ENCODE data around the gene ARMH4.

The ARMH4 gene

GRCh38 chr14:57976701-57977100 is 175.3 kb downstream of the ARMH4 start:
- TF ChIP-seq, protein P1, sequence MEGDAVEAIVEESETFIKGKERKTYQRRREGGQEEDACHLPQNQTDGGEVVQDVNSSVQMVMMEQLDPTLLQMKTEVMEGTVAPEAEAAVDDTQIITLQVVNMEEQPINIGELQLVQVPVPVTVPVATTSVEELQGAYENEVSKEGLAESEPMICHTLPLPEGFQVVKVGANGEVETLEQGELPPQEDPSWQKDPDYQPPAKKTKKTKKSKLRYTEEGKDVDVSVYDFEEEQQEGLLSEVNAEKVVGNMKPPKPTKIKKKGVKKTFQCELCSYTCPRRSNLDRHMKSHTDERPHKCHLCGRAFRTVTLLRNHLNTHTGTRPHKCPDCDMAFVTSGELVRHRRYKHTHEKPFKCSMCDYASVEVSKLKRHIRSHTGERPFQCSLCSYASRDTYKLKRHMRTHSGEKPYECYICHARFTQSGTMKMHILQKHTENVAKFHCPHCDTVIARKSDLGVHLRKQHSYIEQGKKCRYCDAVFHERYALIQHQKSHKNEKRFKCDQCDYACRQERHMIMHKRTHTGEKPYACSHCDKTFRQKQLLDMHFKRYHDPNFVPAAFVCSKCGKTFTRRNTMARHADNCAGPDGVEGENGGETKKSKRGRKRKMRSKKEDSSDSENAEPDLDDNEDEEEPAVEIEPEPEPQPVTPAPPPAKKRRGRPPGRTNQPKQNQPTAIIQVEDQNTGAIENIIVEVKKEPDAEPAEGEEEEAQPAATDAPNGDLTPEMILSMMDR (IDR thresholded peaks at IDR 0.05; ENCODE audit: low read length, missing control alignments): no peak
- no peak overlapping the region for H3K4me3 ChIP-seq (replicated peaks; ENCODE audit: low read depth, low read length)
- no peak for DNase-seq (ENCODE audit: low read depth)

GRCh38 chr14:57974896-57975295 is 177.1 kb downstream of the ARMH4 start:
- H3K4me3 ChIP-seq (replicated peaks; ENCODE audit: low read depth, low read length): no peak overlapping the region
- TF ChIP-seq, protein P1 (IDR thresholded peaks at IDR 0.05; ENCODE audit: low read length, missing control alignments): no peak
- DNase-seq (ENCODE audit: low read depth): no peak

GRCh38 chr14:57970594-57970993 is 181.4 kb downstream of the ARMH4 start:
- DNase-seq (ENCODE audit: low read depth): no peak
- TF ChIP-seq, protein P1 (IDR thresholded peaks at IDR 0.05; ENCODE audit: low read length, missing control alignments): no peak
- no peak overlapping the region for H3K4me3 ChIP-seq (replicated peaks; ENCODE audit: low read depth, low read length)

DNA sequence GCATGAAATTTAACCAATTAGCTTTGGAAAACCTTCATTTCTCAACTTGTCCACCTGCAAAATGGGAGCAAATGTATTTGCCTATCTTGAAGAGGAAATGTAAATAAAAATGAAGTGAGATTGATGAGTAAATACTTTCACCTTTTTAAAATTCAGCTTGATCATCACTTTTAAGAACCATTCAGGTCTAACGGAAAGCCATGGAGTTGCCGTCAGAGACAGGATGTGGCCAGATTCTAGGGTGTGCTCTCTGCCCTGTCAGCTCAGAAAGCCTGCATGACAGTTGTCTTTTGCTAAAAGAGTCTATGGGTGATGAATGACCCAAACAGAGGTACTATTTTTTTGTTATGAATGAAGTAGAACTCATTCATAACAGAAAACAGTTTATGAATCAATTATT is 181.8 kb downstream of the ARMH4 start:
- no peak for DNase-seq (ENCODE audit: low read depth)
- TF ChIP-seq, protein P1 (IDR thresholded peaks at IDR 0.05; ENCODE audit: low read length, missing control alignments): no peak
- no peak overlapping the region for H3K4me3 ChIP-seq (replicated peaks; ENCODE audit: low read depth, low read length)

GRCh38 chr14:57963071-57963470 is 188.9 kb downstream of the ARMH4 start:
- TF ChIP-seq, protein P1 (IDR thresholded peaks at IDR 0.05; ENCODE audit: low read length, missing control alignments): no peak
- H3K4me3 ChIP-seq (replicated peaks; ENCODE audit: low read depth, low read length): no peak overlapping the region
- DNase-seq (ENCODE audit: low read depth): no peak

GRCh38 chr14:57962325-57963035 is 189.5 kb downstream of the ARMH4 start:
- no peak for DNase-seq (ENCODE audit: low read depth)
- TF ChIP-seq, protein P1 (IDR thresholded peaks at IDR 0.05; ENCODE audit: low read length, missing control alignments): no peak
- H3K4me3 ChIP-seq (replicated peaks; ENCODE audit: low read depth, low read length): no peak overlapping the region

DNA sequence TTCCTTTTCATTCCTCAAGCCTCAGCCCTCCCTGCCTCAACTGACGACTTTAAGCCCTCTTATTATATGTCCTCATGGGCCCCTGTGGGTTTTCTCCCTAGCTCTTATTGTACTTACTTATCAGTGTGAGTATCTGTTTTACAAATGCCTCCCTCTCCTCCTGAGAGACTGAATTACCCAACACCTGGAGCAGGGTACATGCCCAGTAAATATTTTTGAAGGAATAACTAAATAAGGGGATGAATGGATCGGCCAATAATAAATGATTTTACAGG is 190.3 kb downstream of the ARMH4 start:
- no peak overlapping the region for H3K4me3 ChIP-seq (replicated peaks; ENCODE audit: low read depth, low read length)
- TF ChIP-seq, protein P1 (IDR thresholded peaks at IDR 0.05; ENCODE audit: low read length, missing control alignments): no peak

More for the DNA sequence above, 190.3 kb downstream of the ARMH4 start:
- DNase-seq (ENCODE audit: low read depth): no peak

Measured in fibroblast of pulmonary artery (primary cell).